Fibroblast of the conjunctiva (primary cell): ENCODE measurements around the gene SPNS1.

Source experiments
- DNase-seq: peaks from one replicate; pipeline ENCODE4 v3.0.0-alpha.2; 2010; ENCODE audit warnings: low read depth

SPNS1 gene

GRCh38 chr16:29029168-29029994 lies 54.8 kb downstream of the SPNS1 start:
- peak; percentile 53 for DNase-seq

DNA sequence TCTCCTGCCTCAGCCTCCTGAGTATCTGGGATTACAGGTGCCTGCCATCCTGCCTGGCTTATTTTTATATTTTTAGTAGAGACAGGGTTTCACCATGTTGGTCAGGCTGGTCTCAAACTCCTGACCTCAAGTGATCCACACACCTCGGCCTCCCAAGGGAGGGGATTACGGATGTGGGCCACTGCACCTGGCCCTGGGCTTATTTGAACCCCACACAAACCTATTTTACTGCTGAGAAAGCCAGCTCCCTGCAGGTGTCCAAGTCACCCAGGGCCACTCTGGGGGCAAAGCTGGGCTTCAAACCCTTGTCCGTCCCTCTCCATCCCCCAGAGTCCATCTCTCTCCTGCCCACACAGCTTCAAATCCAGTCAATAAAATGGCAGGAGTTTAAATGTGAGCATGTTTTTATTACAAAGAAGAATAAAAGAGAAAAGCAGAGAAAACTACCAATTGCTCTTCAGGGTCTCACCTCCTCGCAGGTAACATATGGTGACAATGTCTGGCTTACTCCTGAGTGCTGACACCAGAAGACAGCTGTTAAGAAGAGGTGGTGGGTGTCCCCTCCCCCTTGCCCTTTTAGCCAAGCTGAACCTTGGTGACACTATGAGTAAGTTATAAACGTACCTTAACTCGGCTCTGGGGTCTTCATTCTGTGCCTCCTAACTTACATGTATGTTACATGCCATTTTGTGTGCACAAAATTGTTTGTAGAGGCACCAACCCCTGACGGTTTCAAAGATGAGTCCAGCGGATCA lies 55.7 kb downstream of the SPNS1 start:
- no peak for DNase-seq
